ENCODE data around the gene RPGRIP1. TPM values are rescaled to one million over a fixed set of nuclear protein-coding genes. Genes with fewer than 3 reads are reported as not detected.

The RPGRIP1 gene
- total RNA-seq, 1 donor, result under 0.01 TPM

- no peaks in the 10 kb centered on the region for H3K9me3 ChIP-seq (ENCODE audit: low read depth, low read length)
- H3K4me2 ChIP-seq (ENCODE audit: insufficient read depth, low read length), result no peak overlapping the region
- H2AFZ ChIP-seq (ENCODE audit: low read length), result no peak overlapping the region
- peaks cover 57% of the 10 kb centered on the region for H3K36me3 ChIP-seq (ENCODE audit: insufficient read depth, low read length)
- no peak for TF ChIP-seq CTCF (IDR thresholded peaks at IDR 0.05; ENCODE audit: extremely low read depth, low read depth, low read length)
- no peak overlapping the region for H3K4me3 ChIP-seq (ENCODE audit: insufficient read depth, low read length)
- H3K27ac ChIP-seq (ENCODE audit: low read depth, low read length), result peak overlapping the region; percentile 3
- peaks cover 80% of the 10 kb centered on the region for H4K20me1 ChIP-seq (ENCODE audit: insufficient read depth, low read length)
- H3K4me1 ChIP-seq (ENCODE audit: insufficient read depth, low read length), result peaks cover 20% of the 10 kb centered on the region
- DNase-seq (ENCODE audit: insufficient read length, low spot score, missing footprints), result no peak
- peaks cover 100% of the 10 kb centered on the region for H3K79me2 ChIP-seq (ENCODE audit: insufficient read depth, low read length)
- no peaks in the 10 kb centered on the region for H3K27me3 ChIP-seq (ENCODE audit: insufficient read depth, low read length)
Observed at GRCh38 chr14:21244544-21244943, 35.3 kb upstream of the RPGRIP1 start.

- no peak overlapping the region for H3K4me2 ChIP-seq (ENCODE audit: insufficient read depth, low read length)
- H2AFZ ChIP-seq (ENCODE audit: low read length), result no peak overlapping the region
- no peak overlapping the region for H3K27ac ChIP-seq (ENCODE audit: low read depth, low read length)
- no peaks in the 10 kb centered on the region for H3K27me3 ChIP-seq (ENCODE audit: insufficient read depth, low read length)
- peaks cover 100% of the 10 kb centered on the region for H3K79me2 ChIP-seq (ENCODE audit: insufficient read depth, low read length)
- H4K20me1 ChIP-seq (ENCODE audit: insufficient read depth, low read length), result peaks cover 83% of the 10 kb centered on the region
- no peak for DNase-seq (ENCODE audit: insufficient read length, low spot score, missing footprints)
- H3K4me3 ChIP-seq (ENCODE audit: insufficient read depth, low read length), result no peak overlapping the region
- peaks cover 65% of the 10 kb centered on the region for H3K36me3 ChIP-seq (ENCODE audit: insufficient read depth, low read length)
- TF ChIP-seq CTCF (IDR thresholded peaks at IDR 0.05; ENCODE audit: extremely low read depth, low read depth, low read length), result no peak
- peaks cover 20% of the 10 kb centered on the region for H3K4me1 ChIP-seq (ENCODE audit: insufficient read depth, low read length)
- no peaks in the 10 kb centered on the region for H3K9me3 ChIP-seq (ENCODE audit: low read depth, low read length)
Observed at GRCh38 chr14:21245813-21246212, 34.1 kb upstream of the RPGRIP1 start.

GRCh38 chr14:21248338-21248737 lies 31.5 kb upstream of the RPGRIP1 start:
- TF ChIP-seq CTCF (IDR thresholded peaks at IDR 0.05; ENCODE audit: extremely low read depth, low read depth, low read length), result no peak
- Histone ChIP-seq H3K36me3 (ENCODE audit: insufficient read depth, low read length) (peaks cover 74% of the 10 kb centered on the region), H3K4me2 (ENCODE audit: insufficient read depth, low read length) (no peak overlapping the region), H3K4me1 (ENCODE audit: insufficient read depth, low read length) (peaks cover 16% of the 10 kb centered on the region), H3K4me3 (ENCODE audit: insufficient read depth, low read length) (no peak overlapping the region), H2AFZ (ENCODE audit: low read length) (no peak overlapping the region), H4K20me1 (ENCODE audit: insufficient read depth, low read length) (peaks cover 74% of the 10 kb centered on the region), H3K79me2 (ENCODE audit: insufficient read depth, low read length) (peaks cover 100% of the 10 kb centered on the region), H3K27ac (ENCODE audit: low read depth, low read length) (no peak overlapping the region), H3K27me3 (ENCODE audit: insufficient read depth, low read length) (no peaks in the 10 kb centered on the region), H3K9me3 (ENCODE audit: low read depth, low read length) (no peaks in the 10 kb centered on the region)
- no peak for DNase-seq (ENCODE audit: insufficient read length, low spot score, missing footprints)

GRCh38 chr14:21248739-21249411 lies 31.0 kb upstream of the RPGRIP1 start:
- H3K4me2 ChIP-seq (ENCODE audit: insufficient read depth, low read length), result no peak overlapping the region
- peaks cover 16% of the 10 kb centered on the region for H3K4me1 ChIP-seq (ENCODE audit: insufficient read depth, low read length)
- no peak for DNase-seq (ENCODE audit: insufficient read length, low spot score, missing footprints)
- H3K4me3 ChIP-seq (ENCODE audit: insufficient read depth, low read length), result no peak overlapping the region
- H3K79me2 ChIP-seq (ENCODE audit: insufficient read depth, low read length), result peaks cover 100% of the 10 kb centered on the region
- peaks cover 75% of the 10 kb centered on the region for H4K20me1 ChIP-seq (ENCODE audit: insufficient read depth, low read length)
- H3K27me3 ChIP-seq (ENCODE audit: insufficient read depth, low read length), result no peaks in the 10 kb centered on the region
- no peak overlapping the region for H2AFZ ChIP-seq (ENCODE audit: low read length)
- H3K9me3 ChIP-seq (ENCODE audit: low read depth, low read length), result no peaks in the 10 kb centered on the region
- H3K36me3 ChIP-seq (ENCODE audit: insufficient read depth, low read length), result peaks cover 70% of the 10 kb centered on the region
- H3K27ac ChIP-seq (ENCODE audit: low read depth, low read length), result no peak overlapping the region
- no peak for TF ChIP-seq CTCF (IDR thresholded peaks at IDR 0.05; ENCODE audit: extremely low read depth, low read depth, low read length)

Measured in osteoblast (primary cell).